CD4-positive, alpha-beta T cell treated with Interleukin-10 for 1 hour (primary cell): ENCODE results near the gene NOL12.
"Not testable (repeated sequence)": the region's sequence is repeated elsewhere in the genome, so short reads cannot be mapped to it uniquely, and the experiment has no call there.

ENCODE experiments used
- DNase-seq: peaks from one replicate; pipeline ENCODE4 v3.0.0-alpha.2; 2020

NOL12 gene

GRCh38 chr22:37717235-37717634 lies 31.1 kb downstream of the NOL12 start:
- DNase-seq = not testable (repeated sequence)

- DNase-seq = not testable (repeated sequence)
These were observed 31.7 kb downstream of the NOL12 start for GRCh38 chr22:37717746-37718305.

GRCh38 chr22:37725551-37726240 lies 39.6 kb downstream of the NOL12 start:
- no peak for DNase-seq

GRCh38 chr22:37726241-37726887 lies 40.2 kb downstream of the NOL12 start:
- no peak for DNase-seq

- DNase-seq = no peak
These were observed 42.5 kb downstream of the NOL12 start for GRCh38 chr22:37728620-37729019.

- DNase-seq = no peak
These were observed 45.8 kb downstream of the NOL12 start for GRCh38 chr22:37731804-37732471.

- DNase-seq = no peak
These were observed 46.8 kb downstream of the NOL12 start for GRCh38 chr22:37732699-37733607.

GRCh38 chr22:37733625-37734401 lies 47.7 kb downstream of the NOL12 start:
- no peak for DNase-seq

- DNase-seq = no peak
These were observed 48.2 kb downstream of the NOL12 start for GRCh38 chr22:37734402-37734700.

- no peak for DNase-seq
These were observed 48.9 kb downstream of the NOL12 start for GRCh38 chr22:37734964-37735451.

- DNase-seq = no peak
These were observed 52.9 kb downstream of the NOL12 start for GRCh38 chr22:37739035-37739434.

- DNase-seq = no peak
These were observed 53.5 kb downstream of the NOL12 start for GRCh38 chr22:37739611-37740049.

- no peak for DNase-seq
These were observed 54.5 kb downstream of the NOL12 start for GRCh38 chr22:37740455-37741311.

- DNase-seq = no peak
These were observed 55.2 kb downstream of the NOL12 start for GRCh38 chr22:37741312-37741795.

GRCh38 chr22:37742376-37743171 lies 56.4 kb downstream of the NOL12 start:
- DNase-seq = no peak
